Stimulated activated CD4-positive, alpha-beta T cell treated with anti-CD3 and anti-CD28 coated beads, Interleukin-15, amount 100 ng/mL, for 24 hours (primary cell): Measurements from ENCODE around the gene INPP5A.
"Not testable (repeated sequence)": the region's sequence is repeated elsewhere in the genome, so short reads cannot be mapped to it uniquely, and the experiment has no call there.

Experiments
- DNase-seq: peaks from one replicate; pipeline ENCODE4 v3.0.0-alpha.2; 2020

The INPP5A gene

GRCh38 chr10:132565516-132566209 is 28.1 kb downstream of the INPP5A start:
- no peak for DNase-seq

- no peak for DNase-seq
These were observed 29.3 kb downstream of the INPP5A start for GRCh38 chr10:132566892-132567291.

- no peak for DNase-seq
These were observed 32.7 kb downstream of the INPP5A start for GRCh38 chr10:132570265-132570664.

GRCh38 chr10:132570771-132571649 is 33.4 kb downstream of the INPP5A start:
- DNase-seq, result no peak

GRCh38 chr10:132571650-132572544 is 34.3 kb downstream of the INPP5A start:
- DNase-seq, result peak; percentile 78

- no peak for DNase-seq
These were observed 35.0 kb downstream of the INPP5A start for GRCh38 chr10:132572545-132572937.

GRCh38 chr10:132572946-132573345 is 35.4 kb downstream of the INPP5A start:
- DNase-seq, result not testable (repeated sequence)

- no peak for DNase-seq
These were observed 36.7 kb downstream of the INPP5A start for GRCh38 chr10:132574288-132574687.

GRCh38 chr10:132574783-132575319 is 37.3 kb downstream of the INPP5A start:
- no peak for DNase-seq

GRCh38 chr10:132575320-132576201 is 38.0 kb downstream of the INPP5A start:
- DNase-seq, result peak; percentile 56

- DNase-seq, result no peak
These were observed 39.2 kb downstream of the INPP5A start for GRCh38 chr10:132576671-132577349.

- DNase-seq, result no peak
These were observed 39.9 kb downstream of the INPP5A start for GRCh38 chr10:132577350-132578003.

- no peak for DNase-seq
These were observed 40.8 kb downstream of the INPP5A start for GRCh38 chr10:132578287-132578951.

GRCh38 chr10:132579027-132579859 is 41.7 kb downstream of the INPP5A start:
- no peak for DNase-seq

GRCh38 chr10:132580143-132580542 is 42.6 kb downstream of the INPP5A start:
- no peak for DNase-seq

- DNase-seq, result no peak
These were observed 43.0 kb downstream of the INPP5A start for GRCh38 chr10:132580617-132581016.

GRCh38 chr10:132582137-132582536 is 44.5 kb downstream of the INPP5A start:
- DNase-seq, result no peak

- DNase-seq, result no peak
These were observed 45.2 kb downstream of the INPP5A start for GRCh38 chr10:132582771-132583170.

- no peak for DNase-seq
These were observed 45.9 kb downstream of the INPP5A start for GRCh38 chr10:132583456-132583855.
